ENCODE measurements around the gene NTN1.

Gene NTN1

GRCh38 chr17:9020096-9020823 lies 1.1 kb upstream of the NTN1 start:
- DNase-seq (ENCODE audit: extremely low read depth, low read depth) = no peak
- TF ChIP-seq, protein P1, sequence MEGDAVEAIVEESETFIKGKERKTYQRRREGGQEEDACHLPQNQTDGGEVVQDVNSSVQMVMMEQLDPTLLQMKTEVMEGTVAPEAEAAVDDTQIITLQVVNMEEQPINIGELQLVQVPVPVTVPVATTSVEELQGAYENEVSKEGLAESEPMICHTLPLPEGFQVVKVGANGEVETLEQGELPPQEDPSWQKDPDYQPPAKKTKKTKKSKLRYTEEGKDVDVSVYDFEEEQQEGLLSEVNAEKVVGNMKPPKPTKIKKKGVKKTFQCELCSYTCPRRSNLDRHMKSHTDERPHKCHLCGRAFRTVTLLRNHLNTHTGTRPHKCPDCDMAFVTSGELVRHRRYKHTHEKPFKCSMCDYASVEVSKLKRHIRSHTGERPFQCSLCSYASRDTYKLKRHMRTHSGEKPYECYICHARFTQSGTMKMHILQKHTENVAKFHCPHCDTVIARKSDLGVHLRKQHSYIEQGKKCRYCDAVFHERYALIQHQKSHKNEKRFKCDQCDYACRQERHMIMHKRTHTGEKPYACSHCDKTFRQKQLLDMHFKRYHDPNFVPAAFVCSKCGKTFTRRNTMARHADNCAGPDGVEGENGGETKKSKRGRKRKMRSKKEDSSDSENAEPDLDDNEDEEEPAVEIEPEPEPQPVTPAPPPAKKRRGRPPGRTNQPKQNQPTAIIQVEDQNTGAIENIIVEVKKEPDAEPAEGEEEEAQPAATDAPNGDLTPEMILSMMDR (IDR thresholded peaks at IDR 0.05; ENCODE audit: low read depth, low read length) = no peak

- TF ChIP-seq, protein P1 (IDR thresholded peaks at IDR 0.05; ENCODE audit: low read depth, low read length) = no peak
- no peak for DNase-seq (ENCODE audit: extremely low read depth, low read depth)
Observed at GRCh38 chr17:9020824-9021157, 519 bp upstream of the NTN1 start.

- TF ChIP-seq, protein P1 (IDR thresholded peaks at IDR 0.05; ENCODE audit: low read depth, low read length) = no peak
- no peak for DNase-seq (ENCODE audit: extremely low read depth, low read depth)
Observed at GRCh38 chr17:9021992-9022572, 772 bp downstream of the NTN1 start.

DNA sequence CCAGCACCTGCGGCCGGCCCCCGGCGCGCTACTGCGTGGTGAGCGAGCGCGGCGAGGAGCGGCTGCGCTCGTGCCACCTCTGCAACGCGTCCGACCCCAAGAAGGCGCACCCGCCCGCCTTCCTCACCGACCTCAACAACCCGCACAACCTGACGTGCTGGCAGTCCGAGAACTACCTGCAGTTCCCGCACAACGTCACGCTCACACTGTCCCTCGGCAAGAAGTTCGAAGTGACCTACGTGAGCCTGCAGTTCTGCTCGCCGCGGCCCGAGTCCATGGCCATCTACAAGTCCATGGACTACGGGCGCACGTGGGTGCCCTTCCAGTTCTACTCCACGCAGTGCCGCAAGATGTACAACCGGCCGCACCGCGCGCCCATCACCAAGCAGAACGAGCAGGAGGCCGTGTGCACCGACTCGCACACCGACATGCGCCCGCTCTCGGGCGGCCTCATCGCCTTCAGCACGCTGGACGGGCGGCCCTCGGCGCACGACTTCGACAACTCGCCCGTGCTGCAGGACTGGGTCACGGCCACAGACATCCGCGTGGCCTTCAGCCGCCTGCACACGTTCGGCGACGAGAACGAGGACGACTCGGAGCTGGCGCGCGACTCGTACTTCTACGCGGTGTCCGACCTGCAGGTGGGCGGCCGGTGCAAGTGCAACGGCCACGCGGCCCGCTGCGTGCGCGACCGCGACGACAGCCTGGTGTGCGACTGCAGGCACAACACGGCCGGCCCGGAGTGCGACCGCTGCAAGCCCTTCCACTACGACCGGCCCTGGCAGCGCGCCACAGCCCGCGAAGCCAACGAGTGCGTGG lies 1.5 kb downstream of the NTN1 start:
- DNase-seq (ENCODE audit: extremely low read depth, low read depth) = no peak

DNA sequence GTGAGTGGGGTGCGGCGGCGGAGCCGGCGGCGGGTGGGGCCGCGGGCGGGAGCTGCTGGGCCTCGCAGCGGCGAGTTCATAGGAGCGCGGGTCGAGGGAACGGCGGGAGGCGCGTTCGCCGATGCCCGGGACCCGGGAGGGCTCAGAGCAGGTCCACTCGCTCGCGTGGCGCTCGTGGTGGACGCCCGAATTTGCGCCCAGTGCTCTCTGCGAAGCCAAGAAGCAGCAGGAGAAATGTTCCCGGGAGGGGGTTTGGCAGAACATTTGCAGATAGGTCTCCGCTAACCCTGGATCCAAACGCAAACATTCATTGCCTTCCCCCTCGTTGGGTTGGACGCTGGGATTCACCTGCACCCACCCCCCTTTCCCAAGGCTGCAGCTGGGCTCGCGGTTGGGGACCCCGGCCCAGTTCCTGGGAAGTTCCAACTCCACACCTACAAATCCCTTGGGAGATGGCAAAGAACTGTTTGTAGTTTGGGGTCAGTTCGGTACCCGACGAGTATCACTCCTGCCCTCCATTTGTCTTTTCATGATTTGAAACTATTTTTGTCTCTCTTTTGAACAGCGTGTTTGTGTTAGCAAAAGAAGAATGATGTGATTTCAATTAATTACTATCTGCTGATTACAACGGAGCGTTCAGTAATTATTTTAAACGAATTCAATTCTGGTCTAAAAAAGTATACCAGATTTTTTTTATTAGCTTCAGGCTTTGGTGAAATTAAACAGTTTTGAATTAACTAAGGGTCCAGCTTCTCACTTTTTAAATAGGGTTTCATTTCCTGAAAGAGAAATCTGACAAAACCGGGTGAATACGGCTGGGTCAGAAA lies 2.3 kb downstream of the NTN1 start:
- TF ChIP-seq, protein P1 (IDR thresholded peaks at IDR 0.05; ENCODE audit: low read depth, low read length) = no peak
- DNase-seq (ENCODE audit: extremely low read depth, low read depth) = no peak

More for the DNA sequence above, 1.5 kb downstream of the NTN1 start:
- TF ChIP-seq, protein P1 (IDR thresholded peaks at IDR 0.05; ENCODE audit: low read depth, low read length) = no peak

DNA sequence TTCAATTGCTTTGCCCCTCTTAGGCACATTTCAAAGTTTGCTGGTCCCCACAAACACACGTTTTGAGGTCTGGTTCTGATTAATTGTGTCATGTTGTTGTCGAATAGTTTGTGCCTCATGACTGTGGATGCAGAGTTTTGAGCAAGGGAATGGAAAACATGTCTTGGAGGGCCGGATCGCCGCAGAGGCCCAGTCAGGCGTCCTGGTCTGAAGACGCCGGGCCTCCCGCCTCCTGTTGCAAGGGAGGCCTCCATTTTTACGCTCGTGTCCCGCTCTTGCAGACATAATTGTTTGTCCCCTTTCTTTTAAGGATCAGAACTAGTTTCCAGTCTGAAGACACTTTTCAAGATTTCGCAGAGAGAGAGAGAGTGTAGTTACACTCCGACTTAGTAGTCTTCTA lies 3.2 kb downstream of the NTN1 start:
- no peak for DNase-seq (ENCODE audit: extremely low read depth, low read depth)
- TF ChIP-seq, protein P1 (IDR thresholded peaks at IDR 0.05; ENCODE audit: low read depth, low read length) = no peak
